Stimulated activated CD8-positive, alpha-beta memory T cell treated with anti-CD3 and anti-CD28 coated beads, Interleukin-15, amount 100 ng/mL, for 24 hours (primary cell): ENCODE results near the gene CNIH2.
"Not testable (repeated sequence)": the region's sequence is repeated elsewhere in the genome, so short reads cannot be mapped to it uniquely, and the experiment has no call there.

ENCODE experiments used
- DNase-seq: peaks from one replicate; pipeline ENCODE4 v3.0.0-alpha.2; 2020; ENCODE audit warnings: low read depth

Gene CNIH2

GRCh38 chr11:66277471-66278362 lies at the start of gene CNIH2:
TSS of gene CNIH2 (plus strand) at chr11:66278175. CDS start at chr11:66278457, 282 bp downstream.
- DNase-seq: no peak

DNA sequence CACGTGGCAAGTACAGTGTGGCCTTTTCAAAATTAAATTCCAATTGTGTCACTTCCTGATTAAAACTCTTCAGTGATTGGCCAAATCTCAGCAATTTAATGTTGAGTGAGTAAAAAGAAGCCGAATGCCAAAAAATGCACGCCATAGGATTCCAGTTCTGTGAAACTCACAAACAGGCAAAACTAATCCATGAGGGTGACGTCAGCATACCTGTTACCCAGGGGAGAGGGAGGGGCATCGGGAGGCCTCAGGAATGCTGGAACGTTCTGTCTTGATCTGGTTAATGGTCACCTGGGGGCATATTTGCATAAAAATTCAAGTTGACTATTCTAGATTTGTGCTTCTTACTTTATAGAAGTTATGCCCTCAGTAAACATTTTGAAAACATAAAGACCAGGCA lies 49.5 kb upstream of the CNIH2 start:
- DNase-seq: no peak

DNA sequence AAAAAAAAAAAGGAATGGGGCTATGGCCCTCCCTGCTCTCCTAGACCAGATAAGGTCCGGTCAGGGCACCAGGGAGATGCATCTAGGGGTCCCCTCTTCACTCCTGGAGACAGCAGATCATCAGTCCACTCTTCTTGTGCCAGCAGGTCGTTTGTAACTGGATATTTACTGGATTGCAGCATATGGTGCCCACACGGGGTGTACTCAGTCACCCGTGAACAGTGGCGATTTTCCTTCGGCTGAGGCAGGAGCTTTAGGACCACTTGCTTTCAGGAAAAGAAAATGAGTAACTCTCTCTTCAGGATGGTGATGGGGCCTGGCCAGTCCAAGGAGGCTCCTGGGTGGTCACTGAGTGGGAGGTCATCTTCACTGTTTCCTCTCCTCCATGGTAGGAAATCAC lies 47.8 kb upstream of the CNIH2 start:
- DNase-seq: no peak

- DNase-seq: no peak
Measured at GRCh38 chr11:66230978-66231377, 47.0 kb upstream of the CNIH2 start.

GRCh38 chr11:66231561-66231960 lies 46.4 kb upstream of the CNIH2 start:
- DNase-seq: no peak

- DNase-seq: no peak
Measured at GRCh38 chr11:66232769-66233168, 45.2 kb upstream of the CNIH2 start.

DNA sequence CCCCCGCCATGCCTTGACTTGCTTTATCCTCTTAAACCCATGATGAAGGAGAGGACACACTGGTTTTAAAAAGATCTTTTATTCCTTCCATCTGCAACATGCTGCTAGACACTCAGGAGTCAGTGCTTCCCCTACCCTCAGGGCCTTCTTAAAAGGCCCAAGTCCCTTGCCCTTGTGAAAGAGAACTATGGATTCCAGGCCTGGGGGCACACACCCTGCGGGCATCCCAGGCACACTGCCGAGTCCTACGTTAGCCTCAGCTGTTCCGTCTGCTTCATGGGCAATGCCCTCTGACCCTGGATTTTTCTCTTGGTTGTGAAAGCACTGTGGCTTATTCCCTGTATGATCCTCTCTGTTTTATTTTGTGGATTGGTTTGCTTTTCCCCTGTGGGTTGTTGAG lies 44.7 kb upstream of the CNIH2 start:
- no peak for DNase-seq

GRCh38 chr11:66235141-66235540 lies 42.8 kb upstream of the CNIH2 start:
- no peak for DNase-seq

GRCh38 chr11:66237867-66238266 lies 40.1 kb upstream of the CNIH2 start:
- DNase-seq: no peak

DNA sequence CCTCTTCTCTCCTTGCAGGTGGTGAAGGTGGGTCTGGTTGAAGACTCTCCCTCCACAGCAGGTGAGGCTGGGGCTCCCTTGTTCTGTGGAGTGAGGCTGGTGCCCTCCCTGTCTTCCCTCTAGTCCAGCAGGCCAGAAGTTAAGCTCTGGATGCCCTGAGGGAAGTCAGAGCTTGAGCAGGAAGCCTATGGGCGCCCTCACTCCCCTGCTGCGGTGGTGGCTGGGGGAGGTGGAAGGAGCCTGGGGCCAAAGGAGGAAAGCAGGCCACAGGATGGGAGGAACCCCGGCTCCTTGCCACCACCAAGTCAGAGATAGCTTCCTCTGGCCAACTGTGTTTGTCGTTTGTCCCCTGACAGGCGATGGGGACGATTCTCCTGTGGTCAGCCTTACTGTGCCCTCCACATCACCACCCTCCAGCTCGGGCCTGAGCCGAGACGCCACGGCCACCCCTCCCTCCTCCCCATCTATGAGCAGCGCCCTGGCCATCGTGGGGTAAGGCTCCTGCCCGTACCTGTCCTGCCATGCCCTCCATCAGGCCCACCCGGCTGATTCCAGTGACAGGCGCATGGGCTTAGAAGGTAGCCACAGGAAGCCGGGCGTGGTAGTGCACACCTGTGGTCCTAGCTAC lies 39.1 kb upstream of the CNIH2 start:
- no peak for DNase-seq

GRCh38 chr11:66239511-66239910 lies 38.5 kb upstream of the CNIH2 start:
- no peak for DNase-seq

- no peak for DNase-seq
Measured at GRCh38 chr11:66239998-66240780, 37.8 kb upstream of the CNIH2 start.

DNA sequence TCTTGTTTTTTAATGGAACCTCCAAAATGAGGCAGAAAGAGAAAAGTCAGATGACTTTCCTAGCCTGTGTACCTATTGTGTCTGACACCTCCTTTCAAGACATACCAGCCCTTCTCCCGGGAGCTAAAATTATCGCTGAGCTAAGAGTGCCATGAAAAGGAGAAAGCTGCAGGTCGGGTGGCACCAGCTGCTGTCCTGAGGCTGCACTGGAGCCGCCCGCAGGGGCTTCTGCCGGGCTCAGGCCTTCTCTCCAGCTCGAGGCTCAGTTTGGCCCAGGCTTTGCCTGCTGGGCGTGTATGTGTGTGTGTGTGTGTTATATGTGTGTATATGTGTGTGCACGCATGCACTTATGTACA lies 37.2 kb upstream of the CNIH2 start:
- no peak for DNase-seq

GRCh38 chr11:66242095-66242765 lies 35.7 kb upstream of the CNIH2 start:
- DNase-seq: no peak

DNA sequence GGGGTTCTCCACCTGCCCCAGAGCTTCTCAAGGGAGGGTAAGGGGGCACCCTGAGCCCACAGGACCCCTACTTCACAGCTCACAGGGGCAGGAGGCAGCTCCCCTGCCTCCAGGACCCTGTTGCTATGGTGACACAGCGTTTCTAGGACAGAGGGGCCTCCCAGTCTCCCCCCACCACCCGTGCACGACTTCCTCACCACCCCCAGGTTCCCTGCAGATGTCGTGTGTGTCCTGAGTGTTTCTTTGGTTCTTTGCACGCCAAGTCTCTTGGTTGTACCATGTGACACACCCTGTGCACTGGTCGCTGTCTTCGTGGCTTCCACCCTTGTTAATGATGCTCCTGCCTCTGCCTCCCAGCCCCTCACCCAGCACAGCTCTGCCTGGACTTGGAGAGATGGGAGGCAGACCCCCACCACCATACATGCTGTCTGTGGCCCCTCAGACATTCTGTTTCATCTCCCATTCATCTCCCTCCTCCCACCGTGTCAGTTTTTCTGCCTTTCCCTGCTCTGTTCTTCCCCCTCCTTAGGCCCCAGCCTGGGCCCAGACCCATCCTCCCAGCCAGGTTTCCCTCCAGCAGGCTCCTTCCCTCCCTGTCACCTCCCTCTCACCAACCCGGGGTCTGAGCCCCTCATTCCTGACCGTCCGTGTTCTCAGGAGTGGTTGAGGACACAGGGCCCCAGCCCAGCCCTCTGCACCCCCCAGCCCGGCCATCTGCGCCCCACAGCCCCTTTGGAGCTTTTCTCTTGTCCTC lies 34.0 kb upstream of the CNIH2 start:
- DNase-seq: no peak

DNA sequence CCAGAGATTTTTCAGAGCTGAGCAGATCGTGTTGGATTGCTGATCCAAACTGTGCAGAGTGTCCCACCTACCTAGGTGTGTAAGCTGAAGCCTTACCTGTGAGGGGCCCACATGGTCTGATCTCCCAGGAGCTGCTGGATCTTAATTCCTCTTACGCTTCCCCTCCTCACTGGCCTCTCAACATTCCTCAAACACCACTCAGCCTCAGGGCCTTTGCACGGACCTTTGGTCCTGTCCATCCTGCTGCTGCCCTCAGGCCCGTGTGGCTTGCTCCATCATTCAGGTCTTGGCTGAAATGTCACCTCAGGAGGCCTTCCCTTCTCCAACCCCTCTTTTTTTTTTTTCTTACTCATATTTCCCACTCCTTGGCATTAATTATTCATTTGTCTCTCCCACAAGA lies 30.7 kb upstream of the CNIH2 start:
- DNase-seq: no peak

DNA sequence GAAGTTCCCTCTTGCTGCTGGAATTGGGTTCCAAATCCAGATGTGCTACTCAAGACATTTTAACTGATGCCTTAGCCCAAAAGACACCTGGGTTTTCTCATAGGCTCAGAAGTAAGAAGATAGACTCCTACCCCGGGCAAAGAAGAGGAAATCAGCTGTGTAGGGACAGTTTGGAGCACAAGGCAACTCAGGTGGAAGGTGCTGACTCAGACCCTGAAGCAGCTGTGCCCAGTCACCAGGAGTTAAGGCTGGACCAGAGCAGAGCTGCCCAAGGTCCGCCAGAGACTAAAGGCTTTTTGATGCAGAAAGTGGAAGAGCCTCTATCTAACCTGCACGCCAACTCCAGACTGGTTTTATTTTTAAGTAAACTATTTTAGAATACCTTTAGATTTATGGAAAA lies 30.2 kb upstream of the CNIH2 start:
- DNase-seq: no peak

DNA sequence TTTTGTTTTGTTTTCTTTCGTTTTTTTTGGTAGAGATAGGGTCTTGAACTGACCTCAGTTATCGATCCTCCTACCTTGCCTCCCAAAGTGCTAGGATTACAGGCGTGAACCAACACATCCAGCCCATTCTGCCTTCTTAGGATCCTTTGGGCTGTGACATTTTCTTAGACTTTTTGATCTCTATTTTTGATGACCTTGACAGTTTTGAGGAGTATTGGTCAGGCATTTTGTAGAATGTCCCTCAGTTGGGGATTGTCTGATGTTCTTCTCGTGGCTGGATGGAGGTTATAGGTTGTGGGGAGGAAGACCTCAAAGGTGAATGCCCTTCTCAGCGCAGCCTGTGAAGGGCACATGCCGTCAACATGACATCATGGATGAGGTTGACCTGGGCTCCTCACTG lies 29.1 kb upstream of the CNIH2 start:
- no peak for DNase-seq

DNA sequence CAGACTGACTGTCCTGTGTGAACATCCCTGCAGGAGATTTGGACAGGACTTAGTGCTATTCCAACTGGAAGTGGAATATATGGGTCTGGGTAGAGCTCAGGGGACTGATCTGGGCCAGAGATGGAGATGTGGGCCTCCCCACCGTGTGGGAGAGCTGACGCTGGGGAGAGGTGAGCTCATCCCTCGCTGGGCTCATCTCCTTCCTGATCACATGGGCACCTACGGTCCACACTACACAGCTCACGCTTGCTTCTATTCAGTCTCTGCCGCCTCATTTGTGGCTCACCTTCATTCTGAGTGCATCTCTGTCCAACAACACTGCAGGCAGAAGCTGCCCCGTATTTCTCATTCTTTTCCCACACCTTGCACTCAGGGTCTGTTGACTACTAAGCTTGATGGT lies 26.2 kb upstream of the CNIH2 start:
- DNase-seq: no peak

DNA sequence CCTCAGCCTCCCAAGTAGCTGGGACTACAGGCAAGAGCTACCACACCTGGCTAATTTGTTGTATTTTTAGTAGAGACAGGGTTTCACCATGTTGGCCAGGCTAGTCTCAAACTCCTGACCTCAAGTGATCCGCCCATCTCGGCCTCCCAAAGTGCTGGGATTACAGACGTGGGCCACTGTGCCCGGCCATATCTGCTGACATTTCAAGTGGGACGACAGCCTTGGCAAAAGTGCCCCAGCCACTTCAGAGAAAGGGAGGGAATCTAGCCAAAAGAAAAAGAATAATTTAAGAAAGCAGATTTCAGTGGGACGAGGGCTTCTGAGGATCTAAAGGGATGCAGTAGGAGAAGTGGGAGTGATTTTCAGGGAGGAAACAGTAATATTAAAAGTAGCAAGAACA lies 24.9 kb upstream of the CNIH2 start:
- not testable (repeated sequence) for DNase-seq

DNA sequence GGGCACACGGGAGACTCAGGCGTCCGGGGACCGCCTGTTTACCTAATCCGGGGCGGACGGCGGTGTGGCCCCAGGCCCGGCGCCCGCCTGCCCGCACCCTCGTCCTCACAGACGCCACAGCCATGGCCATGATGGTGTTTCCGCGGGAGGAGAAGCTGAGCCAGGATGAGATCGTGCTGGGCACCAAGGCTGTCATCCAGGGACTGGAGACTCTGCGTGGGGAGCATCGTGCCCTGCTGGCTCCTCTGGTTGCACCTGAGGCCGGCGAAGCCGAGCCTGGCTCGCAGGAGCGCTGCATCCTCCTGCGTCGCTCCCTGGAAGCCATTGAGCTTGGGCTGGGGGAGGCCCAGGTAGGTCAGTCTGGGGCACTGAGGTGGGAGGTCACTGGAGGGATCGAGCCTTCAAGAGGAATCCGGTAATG lies 19.5 kb upstream of the CNIH2 start:
- DNase-seq: no peak

DNA sequence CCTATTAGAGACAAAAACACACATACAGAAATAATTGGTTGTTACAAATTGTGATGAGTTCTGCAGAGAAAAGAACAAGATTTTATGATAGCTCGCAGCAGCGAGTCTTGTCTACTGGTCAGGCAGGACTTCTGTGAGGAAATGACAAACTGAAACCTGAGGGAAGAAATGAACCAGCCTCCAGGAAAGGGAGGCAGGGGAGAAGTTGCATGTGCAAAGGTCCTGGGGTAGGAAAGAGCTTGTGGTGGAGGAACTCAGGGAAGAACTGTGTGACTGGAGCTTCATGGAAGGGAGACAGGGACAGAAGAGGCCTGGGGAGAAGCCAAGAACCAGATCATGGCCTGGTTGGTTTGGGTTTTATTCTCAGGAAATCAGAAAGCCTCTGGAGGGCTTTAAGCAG lies 18.8 kb upstream of the CNIH2 start:
- DNase-seq: no peak
